HepG2 (cell line): Measurements from ENCODE around the gene RFX7. TPM values are rescaled to one million over a fixed set of nuclear protein-coding genes. Genes with fewer than 3 reads are reported as not detected.

Experiments
- polyA plus RNA-seq, 8 experiments: library from polyadenylated mRNA; depleted of rRNA in 3 of 8; stranded (reverse) in 7 of 8; unstranded in 1 of 8; fragments of >200 nt; fragmentation: Illumina TruSeq in 4 of 8; extraction: Trizol in 4 of 8; gene quantifications; 2 replicates each; pipeline versions ENCODE4 v1.2.1 to v1.2.3, GENCODE V29; 2011 to 2016; ENCODE audit warnings: low read depth in 4 of 8, missing spikeins in 1 of 8, mixed read lengths in 1 of 8; ENCODE audit not compliant: insufficient read depth in 1 of 8
- small RNA-seq, 3 experiments: library from RNA; depleted of rRNA; stranded (forward); fragments of <200 nt; gene quantifications; one replicate each; pipeline ENCODE3, GENCODE V24; 2012; ENCODE audit warnings: low read depth in 2 of 3, low replicate concordance in 1 of 3; ENCODE audit not compliant: insufficient read length in 3 of 3, insufficient read depth in 2 of 3
- total RNA-seq, 5 experiments: library from RNA; depleted of rRNA; stranded (reverse); fragments of >200 nt; fragmentation: Illumina TruSeq; extraction: Trizol; gene quantifications; 2 replicates each; pipeline ENCODE4 v1.2.3, GENCODE V29; 2016; ENCODE audit warnings: low read depth in 1 of 5

Gene RFX7
- total and polyA plus RNA-seq, 2 of the 13 experiments (the other 11 are each of a cell fraction or from before 2014, with no cell fraction given) = 8.5 to 10.4 TPM

Small RNA genes within 50 kb of the gene (small RNA-seq; reads per million reads assigned to genes)
- 0 reads per million in 3 experiments for gene CD24P2
- gene RNU6-1287P = 0 reads per million in 3 experiments

Other genes with a start within 250 kb of the RFX7 start
- 6.9 and 7.2 TPM in 2 replicates for gene TEX9, start 121.5 kb upstream of the RFX7 start, total RNA-seq (2016; rRNA removed; fragmentation: Illumina TruSeq; extraction: Trizol)
- gene TEX9, start 121.5 kb upstream of the RFX7 start, polyA plus RNA-seq (2011; rRNA removed) = 0.65 and 0.82 TPM in 2 replicates
- 1.7 and 2.3 TPM in 2 replicates for gene MNS1, start 221.3 kb upstream of the RFX7 start, total RNA-seq (2016; rRNA removed; fragmentation: Illumina TruSeq; extraction: Trizol)
- 0.14 and 0.22 TPM in 2 replicates for gene MNS1, start 221.3 kb upstream of the RFX7 start, polyA plus RNA-seq (2011; rRNA removed)